ENCODE data around the gene USP35. TPM values are rescaled to one million over a fixed set of nuclear protein-coding genes. Genes with fewer than 3 reads are reported as not detected.

USP35 gene
- total and polyA plus RNA-seq, 2 experiments from 2014 or later, result 11.1 to 35.0 TPM

DNA sequence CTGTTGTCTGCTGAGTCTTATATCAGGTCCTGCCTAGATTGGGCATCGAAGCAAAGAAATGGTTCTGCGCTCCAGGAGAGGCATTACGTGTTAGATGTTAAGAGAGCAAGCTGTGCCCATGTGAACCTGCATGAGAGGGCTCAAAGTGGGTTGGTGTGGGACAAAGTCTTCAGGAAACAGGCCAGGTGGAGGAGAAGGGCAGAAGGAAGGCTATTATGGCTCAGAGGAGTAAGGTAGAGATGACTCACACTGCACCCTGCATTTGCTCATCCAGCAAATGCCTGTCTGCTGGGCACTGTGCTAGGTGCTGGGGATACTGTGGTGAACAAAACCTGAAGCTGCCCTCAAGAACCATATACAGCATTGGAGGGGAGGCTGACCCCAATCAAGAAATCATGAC, 5.8 kb downstream of the USP35 start:
- no peak overlapping the region for H3K27ac ChIP-seq
- peaks cover 24% of the 10 kb centered on the region for H3K4me1 ChIP-seq (ENCODE audit: low read depth)
- peaks cover 4% of the 10 kb centered on the region for H3K36me3 ChIP-seq
- no peak overlapping the region for H3K4me3 ChIP-seq
- TF ChIP-seq, protein P1, sequence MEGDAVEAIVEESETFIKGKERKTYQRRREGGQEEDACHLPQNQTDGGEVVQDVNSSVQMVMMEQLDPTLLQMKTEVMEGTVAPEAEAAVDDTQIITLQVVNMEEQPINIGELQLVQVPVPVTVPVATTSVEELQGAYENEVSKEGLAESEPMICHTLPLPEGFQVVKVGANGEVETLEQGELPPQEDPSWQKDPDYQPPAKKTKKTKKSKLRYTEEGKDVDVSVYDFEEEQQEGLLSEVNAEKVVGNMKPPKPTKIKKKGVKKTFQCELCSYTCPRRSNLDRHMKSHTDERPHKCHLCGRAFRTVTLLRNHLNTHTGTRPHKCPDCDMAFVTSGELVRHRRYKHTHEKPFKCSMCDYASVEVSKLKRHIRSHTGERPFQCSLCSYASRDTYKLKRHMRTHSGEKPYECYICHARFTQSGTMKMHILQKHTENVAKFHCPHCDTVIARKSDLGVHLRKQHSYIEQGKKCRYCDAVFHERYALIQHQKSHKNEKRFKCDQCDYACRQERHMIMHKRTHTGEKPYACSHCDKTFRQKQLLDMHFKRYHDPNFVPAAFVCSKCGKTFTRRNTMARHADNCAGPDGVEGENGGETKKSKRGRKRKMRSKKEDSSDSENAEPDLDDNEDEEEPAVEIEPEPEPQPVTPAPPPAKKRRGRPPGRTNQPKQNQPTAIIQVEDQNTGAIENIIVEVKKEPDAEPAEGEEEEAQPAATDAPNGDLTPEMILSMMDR (IDR thresholded peaks at IDR 0.05; ENCODE audit: low read depth, low read length), result no peak
- no peaks in the 10 kb centered on the region for H3K27me3 ChIP-seq
- H3K9me3 ChIP-seq (ENCODE audit: low read depth), result no peaks in the 10 kb centered on the region
- no peak for DNase-seq (ENCODE audit: low read depth in 1 of 2, low spot score in 1 of 2)

DNA sequence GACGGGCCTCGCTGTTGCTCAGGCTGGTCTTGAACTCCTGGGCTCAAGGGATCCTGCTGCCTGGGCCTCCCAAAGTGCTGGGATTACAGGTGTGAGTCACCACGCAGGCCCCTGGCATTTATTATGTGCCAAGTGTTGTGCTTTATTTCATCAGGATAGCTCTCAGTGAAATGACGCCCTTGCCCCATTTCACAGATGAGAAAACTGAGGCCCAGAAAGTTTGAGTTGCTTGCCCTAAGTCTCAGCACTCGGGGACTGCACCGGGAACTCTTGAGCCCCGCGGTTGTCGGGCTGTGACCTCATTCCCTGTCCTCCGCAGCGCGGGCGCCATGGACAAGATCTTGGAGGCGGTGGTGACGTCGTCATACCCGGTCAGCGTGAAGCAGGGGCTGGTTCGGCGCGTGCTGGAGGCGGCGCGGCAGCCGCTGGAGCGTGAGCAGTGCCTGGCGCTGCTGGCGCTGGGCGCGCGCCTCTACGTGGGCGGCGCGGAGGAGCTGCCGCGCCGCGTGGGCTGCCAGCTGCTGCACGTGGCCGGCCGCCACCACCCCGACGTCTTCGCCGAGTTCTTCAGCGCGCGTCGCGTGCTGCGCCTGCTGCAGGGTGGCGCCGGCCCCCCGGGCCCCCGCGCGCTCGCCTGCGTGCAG, 7.3 kb downstream of the USP35 start:
- TF ChIP-seq, protein P1 (IDR thresholded peaks at IDR 0.05; ENCODE audit: low read depth, low read length), result no peak
- H3K4me1 ChIP-seq (ENCODE audit: low read depth), result peaks cover 12% of the 10 kb centered on the region
- no peaks in the 10 kb centered on the region for H3K27me3 ChIP-seq
- no peak overlapping the region for H3K4me3 ChIP-seq
- no peaks in the 10 kb centered on the region for H3K9me3 ChIP-seq (ENCODE audit: low read depth)
- DNase-seq (ENCODE audit: low read depth in 1 of 2, low spot score in 1 of 2), result peak in 1 of 2 donors; percentile 37
- H3K27ac ChIP-seq, result no peak overlapping the region
- peaks cover 4% of the 10 kb centered on the region for H3K36me3 ChIP-seq

DNA sequence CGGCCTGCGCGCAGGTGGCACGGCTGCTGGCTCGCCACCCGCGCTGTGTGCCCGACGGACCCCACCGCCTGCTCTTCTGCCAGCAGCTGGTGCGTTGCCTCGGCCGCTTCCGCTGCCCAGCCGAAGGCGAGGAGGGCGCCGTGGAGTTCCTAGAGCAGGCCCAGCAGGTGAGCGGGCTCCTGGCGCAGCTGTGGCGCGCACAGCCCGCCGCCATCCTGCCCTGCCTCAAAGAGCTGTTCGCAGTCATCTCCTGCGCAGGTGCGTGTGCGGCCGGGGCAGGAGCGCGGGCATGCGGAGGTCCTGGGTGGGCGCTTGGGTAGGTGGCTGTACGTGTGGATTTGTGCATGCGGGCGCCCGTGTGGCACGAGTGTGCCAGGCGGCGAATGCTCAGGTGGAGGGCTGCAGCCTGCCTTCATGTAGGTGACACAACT, 8.0 kb downstream of the USP35 start:
- no peak overlapping the region for H3K27ac ChIP-seq
- H3K9me3 ChIP-seq (ENCODE audit: low read depth), result no peaks in the 10 kb centered on the region
- H3K4me3 ChIP-seq, result no peak overlapping the region
- TF ChIP-seq, protein P1 (IDR thresholded peaks at IDR 0.05; ENCODE audit: low read depth, low read length), result no peak
- no peak for DNase-seq (ENCODE audit: low read depth in 1 of 2, low spot score in 1 of 2)
- H3K4me1 ChIP-seq (ENCODE audit: low read depth), result peaks cover 12% of the 10 kb centered on the region
- H3K36me3 ChIP-seq, result peaks cover 4% of the 10 kb centered on the region
- H3K27me3 ChIP-seq, result no peaks in the 10 kb centered on the region

DNA sequence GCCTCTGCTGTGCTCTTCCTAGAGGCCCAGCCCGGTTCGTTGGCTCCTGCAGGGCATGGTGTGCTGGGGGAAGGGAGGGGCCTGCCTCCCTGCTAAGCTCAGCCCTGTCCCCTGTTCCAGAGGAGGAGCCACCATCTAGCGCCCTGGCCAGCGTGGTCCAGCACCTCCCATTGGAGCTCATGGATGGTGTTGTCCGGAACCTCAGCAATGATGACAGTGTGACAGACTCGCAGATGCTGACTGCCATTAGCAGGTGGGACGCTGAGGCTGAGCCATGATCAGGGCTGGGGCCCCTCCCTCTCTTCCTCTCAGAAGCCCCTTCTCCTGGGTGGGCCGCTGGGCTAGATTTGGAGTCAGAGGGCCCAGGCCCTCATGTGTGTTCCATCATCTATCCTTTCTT, 9.1 kb downstream of the USP35 start:
- no peak overlapping the region for H3K27ac ChIP-seq
- no peak overlapping the region for H3K4me3 ChIP-seq
- no peaks in the 10 kb centered on the region for H3K9me3 ChIP-seq (ENCODE audit: low read depth)
- peaks cover 4% of the 10 kb centered on the region for H3K36me3 ChIP-seq
- TF ChIP-seq, protein P1 (IDR thresholded peaks at IDR 0.05; ENCODE audit: low read depth, low read length), result no peak
- no peaks in the 10 kb centered on the region for H3K27me3 ChIP-seq
- peaks cover 7% of the 10 kb centered on the region for H3K4me1 ChIP-seq (ENCODE audit: low read depth)
- DNase-seq (ENCODE audit: low read depth in 1 of 2, low spot score in 1 of 2), result no peak

DNA sequence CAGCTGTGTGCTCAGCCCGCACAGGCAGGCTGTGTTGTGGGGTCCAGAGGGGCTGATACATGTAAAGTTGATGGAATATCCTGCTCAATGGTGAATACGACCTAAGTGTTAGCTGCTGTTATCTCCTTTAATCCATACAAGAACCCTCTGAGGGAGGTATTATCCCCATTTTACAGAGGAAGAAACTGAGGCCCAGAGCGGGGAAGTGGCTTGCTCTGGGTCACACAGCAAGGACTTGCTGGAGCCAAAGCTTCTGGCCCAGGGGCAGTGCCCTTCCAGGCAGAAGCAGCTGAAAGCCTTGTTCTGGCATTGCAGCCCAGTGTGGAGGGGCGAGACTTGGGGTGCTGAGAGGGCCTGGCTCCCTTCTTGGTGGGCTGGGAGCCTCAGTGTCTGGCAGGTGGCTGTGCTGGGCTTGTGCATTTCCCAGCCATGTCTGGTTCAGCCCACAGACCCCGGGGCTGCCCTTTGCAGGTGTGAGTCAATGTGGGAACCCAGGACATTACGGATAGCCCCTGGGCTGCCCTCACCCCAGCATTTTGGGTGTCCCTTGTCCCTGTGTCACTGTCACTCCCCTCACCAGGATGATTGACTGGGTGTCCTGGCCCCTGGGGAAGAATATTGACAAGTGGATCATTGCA, 10.4 kb downstream of the USP35 start:
- Histone ChIP-seq H3K27me3 (no peaks in the 10 kb centered on the region), H3K36me3 (peaks cover 4% of the 10 kb centered on the region), H3K27ac (no peak overlapping the region), H3K4me1 (ENCODE audit: low read depth) (peaks cover 7% of the 10 kb centered on the region), H3K4me3 (no peak overlapping the region), H3K9me3 (ENCODE audit: low read depth) (no peaks in the 10 kb centered on the region)
- TF ChIP-seq, protein P1 (IDR thresholded peaks at IDR 0.05; ENCODE audit: low read depth, low read length), result no peak
- DNase-seq (ENCODE audit: low read depth in 1 of 2, low spot score in 1 of 2), result no peak

Data from cardiac muscle cell (in vitro differentiated cells and primary cell).